HG03045 (cell line): ENCODE results near the gene PROSER2.

ENCODE experiments used
- ATAC-seq: cut with Tn5 transposase; IDR thresholded peaks from one replicate; pipeline ENCODE4 v1.9.1; 2021; ENCODE audit warnings: mild to moderate bottlenecking, moderate library complexity; ENCODE audit not compliant: unreplicated experiment

PROSER2 gene

GRCh38 chr10:11901833-11902475 lies 78.8 kb downstream of the PROSER2 start:
- no peak for ATAC-seq

DNA sequence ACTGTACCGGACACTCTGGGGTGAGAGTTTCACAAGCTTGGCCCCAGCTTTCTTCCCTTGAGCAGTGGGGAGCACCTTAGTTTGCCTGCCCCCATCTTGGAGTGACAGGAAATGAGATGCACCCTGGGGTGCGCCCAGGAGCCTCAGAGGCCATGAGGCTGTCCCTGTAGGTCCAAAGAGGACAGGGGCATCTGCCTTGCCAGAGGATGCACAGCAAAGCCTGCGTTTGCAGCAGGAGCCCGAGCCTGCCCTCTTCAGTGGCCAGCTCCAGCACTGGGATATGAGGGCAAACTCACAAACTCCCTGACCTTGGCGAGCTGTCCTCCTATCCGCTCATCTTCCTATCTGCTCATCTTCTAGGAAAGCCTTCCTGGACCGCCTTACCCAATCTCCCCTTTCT lies 79.5 kb downstream of the PROSER2 start:
- ATAC-seq = no peak

- ATAC-seq = no peak
These were observed 83.6 kb downstream of the PROSER2 start for GRCh38 chr10:11906714-11907113.

DNA sequence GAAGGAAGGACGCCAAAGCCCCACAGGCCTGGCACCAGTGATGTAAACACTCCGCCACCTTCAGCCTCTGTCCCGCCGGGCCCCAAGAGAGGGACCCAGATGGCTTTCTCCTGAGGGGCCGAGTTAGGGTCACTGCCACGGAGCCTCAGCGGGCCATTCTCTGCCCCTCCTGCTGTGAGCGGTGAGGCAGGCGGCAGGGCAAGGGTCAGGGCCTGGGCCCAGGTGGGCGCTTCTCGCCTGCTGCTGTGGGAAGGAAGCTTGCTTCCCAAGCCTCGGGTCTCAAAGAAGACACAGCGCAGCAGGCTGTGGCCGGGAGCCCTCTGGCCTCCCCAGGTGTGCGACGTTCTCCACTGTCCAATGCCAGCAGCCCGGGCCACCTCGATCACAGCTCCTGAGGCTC lies 84.8 kb downstream of the PROSER2 start:
- ATAC-seq = no peak

- no peak for ATAC-seq
These were observed 85.4 kb downstream of the PROSER2 start for GRCh38 chr10:11908536-11908935.

DNA sequence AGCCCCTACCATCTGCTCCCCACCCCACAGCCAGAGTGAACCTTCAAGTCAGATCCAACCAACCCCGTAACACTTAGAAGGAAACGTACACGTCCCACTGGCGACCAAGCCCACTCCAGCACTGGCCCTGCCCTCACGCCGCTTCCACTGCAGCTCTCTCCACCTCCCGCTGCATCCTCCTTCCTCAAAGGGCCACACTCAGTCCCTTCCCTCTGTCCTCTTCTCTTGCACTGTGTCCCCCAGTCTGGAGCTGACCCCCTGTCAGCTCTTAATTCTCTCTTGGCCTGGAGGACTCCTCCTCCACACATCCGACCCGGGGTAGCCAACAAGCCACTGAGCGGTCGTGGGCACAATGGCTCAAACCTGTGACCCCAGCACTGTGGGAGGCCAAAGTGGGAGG lies 85.8 kb downstream of the PROSER2 start:
- no peak for ATAC-seq

DNA sequence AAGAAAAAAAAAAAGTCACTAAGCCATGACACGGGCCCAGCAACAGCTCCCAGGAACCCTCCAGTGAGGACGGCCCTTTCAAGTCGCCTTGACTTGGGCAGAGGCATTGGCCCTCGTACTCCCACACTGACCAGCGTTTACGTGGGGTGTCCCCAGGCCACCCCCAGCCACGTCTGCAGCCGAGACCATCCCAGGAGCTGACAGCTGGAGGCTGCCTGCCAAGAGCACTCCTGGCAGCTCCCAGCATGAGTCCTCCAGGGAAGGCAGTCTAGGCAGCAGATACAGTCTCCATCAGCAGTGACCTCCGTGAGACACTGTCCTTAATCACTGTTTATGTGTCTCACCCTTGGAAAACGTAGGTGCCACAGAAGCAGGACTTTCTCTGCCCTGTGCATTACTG lies 86.5 kb downstream of the PROSER2 start:
- ATAC-seq = no peak

- ATAC-seq = no peak
These were observed 86.9 kb downstream of the PROSER2 start for GRCh38 chr10:11910102-11910501.

GRCh38 chr10:11913079-11913641 lies 90.0 kb downstream of the PROSER2 start:
- ATAC-seq = no peak

GRCh38 chr10:11918384-11918783 lies 95.2 kb downstream of the PROSER2 start:
- ATAC-seq = no peak

DNA sequence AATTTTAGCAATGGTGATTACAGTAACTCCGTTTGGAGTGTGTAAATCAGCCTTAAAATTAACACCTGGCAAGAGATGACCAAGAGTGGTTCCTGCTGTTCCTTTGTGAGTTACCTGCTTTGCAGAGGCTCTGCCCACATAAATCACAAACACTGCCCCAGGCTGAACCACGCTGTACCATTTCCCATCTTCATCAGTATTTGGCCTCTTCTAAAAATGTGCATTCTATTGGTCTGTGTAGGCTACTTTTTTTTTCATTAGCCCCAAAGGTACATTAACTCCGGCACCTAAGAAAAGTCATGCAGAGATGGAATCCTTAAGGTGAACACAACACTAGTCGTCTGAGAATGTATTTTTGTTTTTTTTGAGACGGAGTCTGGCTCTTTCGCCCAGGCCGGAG lies 96.1 kb downstream of the PROSER2 start:
- no peak for ATAC-seq
